Endodermal cell (in vitro differentiated cells): ENCODE data around the gene BORCS6. TPM values are rescaled to one million over a fixed set of nuclear protein-coding genes. Genes with fewer than 3 reads are reported as not detected.
A peak's percentile ranks its signal among the peaks of the same experiment; 100 is the strongest.

Experiments
- DNase-seq: peaks from one replicate; pipeline ENCODE4 v3.0.0-alpha.2; 2017
- H3K27ac ChIP-seq: 2 replicates; pipeline ENCODE4 v1.5.1; 2013; ENCODE audit warnings: mild to moderate bottlenecking, low read depth, low read length, moderate library complexity
- H3K27me3 ChIP-seq: 2 replicates; pipeline ENCODE4 v1.6.1; 2013; ENCODE audit warnings: mild to moderate bottlenecking, low read length, moderate library complexity; ENCODE audit not compliant: insufficient read depth, control insufficient read depth, poor library complexity, severe bottlenecking
- H3K36me3 ChIP-seq: 2 replicates; pipeline ENCODE4 v1.7.0; 2013; ENCODE audit warnings: mild to moderate bottlenecking, low read length, moderate library complexity; ENCODE audit not compliant: control insufficient read depth, insufficient read depth
- H3K4me1 ChIP-seq: one replicate; pipeline ENCODE4 v1.7.0; 2013; ENCODE audit warnings: low read length; ENCODE audit not compliant: control insufficient read depth, insufficient read depth
- H3K4me3 ChIP-seq: 2 replicates; pipeline ENCODE4 v1.5.1; 2013; ENCODE audit warnings: mild to moderate bottlenecking, low read length, moderate library complexity
- H3K9ac ChIP-seq: 2 replicates; pipeline ENCODE4 v1.6.1; 2013; ENCODE audit warnings: mild to moderate bottlenecking, low read length, moderate library complexity; ENCODE audit not compliant: poor library complexity, severe bottlenecking; ENCODE audit errors: extremely low read depth
- H3K9me3 ChIP-seq: 2 replicates; pipeline ENCODE4 v1.6.1; 2013; ENCODE audit warnings: mild to moderate bottlenecking, low read length, moderate library complexity; ENCODE audit not compliant: control insufficient read depth
- H3K27ac Mint-ChIP-seq: 2 replicates; pipeline ENCODE4 v1.8.0; 2020; ENCODE audit warnings: mixed read lengths
- H3K27me3 Mint-ChIP-seq: 2 replicates; pipeline ENCODE4 v1.8.0; 2021; ENCODE audit warnings: mild to moderate bottlenecking, mixed read lengths; ENCODE audit not compliant: insufficient read depth
- H3K36me3 Mint-ChIP-seq: 2 replicates; pipeline ENCODE4 v1.8.0; 2020; ENCODE audit warnings: low read depth, mixed read lengths
- H3K4me1 Mint-ChIP-seq: 2 replicates; pipeline ENCODE4 v1.8.0; 2020; ENCODE audit warnings: mixed read lengths
- H3K4me3 Mint-ChIP-seq: 2 replicates; pipeline ENCODE4 v1.8.0; 2020; ENCODE audit warnings: mild to moderate bottlenecking, moderate library complexity, mixed read lengths
- H3K9me3 Mint-ChIP-seq: 2 replicates; pipeline ENCODE4 v1.8.0; 2020; ENCODE audit warnings: mild to moderate bottlenecking, mixed read lengths
- WGBS, 2 experiments: methylation state at CpG; one replicate each; pipeline versions ENCODE4 v1.1.5 to v1.1.7; 2013; ENCODE audit warnings: missing lambda C conversion rate in 2 of 2, mixed read lengths in 1 of 2; ENCODE audit not compliant: insufficient coverage in 1 of 2, insufficient read length in 1 of 2; 5-methylcytosine and 5-hydroxymethylcytosine counted together
- total RNA-seq, 2 donors: library from RNA; stranded (reverse); fragmentation: NEBNext Ultra II Directional in 1 of 2; extraction: Animal tissue kit (Norgen Biotek cat#: 25700) in 1 of 2; gene quantifications; 2 replicates in 1 of 2; 3 replicates in 1 of 2; pipeline ENCODE4 v1.2.1, GENCODE V29; 2021
- TF ChIP-seq, protein P1 (sequence below): fragments of 200-600 bp; sonication (generic); conservative IDR thresholded peaks from 2 replicates; pipeline ENCODE4 v1.5.0; 2021; ENCODE audit warnings: antibody characterized with exemption, mild to moderate bottlenecking

The BORCS6 gene
- total RNA-seq, 2 donors from 2014 or later, result 4.1 to 5.5 TPM

DNA sequence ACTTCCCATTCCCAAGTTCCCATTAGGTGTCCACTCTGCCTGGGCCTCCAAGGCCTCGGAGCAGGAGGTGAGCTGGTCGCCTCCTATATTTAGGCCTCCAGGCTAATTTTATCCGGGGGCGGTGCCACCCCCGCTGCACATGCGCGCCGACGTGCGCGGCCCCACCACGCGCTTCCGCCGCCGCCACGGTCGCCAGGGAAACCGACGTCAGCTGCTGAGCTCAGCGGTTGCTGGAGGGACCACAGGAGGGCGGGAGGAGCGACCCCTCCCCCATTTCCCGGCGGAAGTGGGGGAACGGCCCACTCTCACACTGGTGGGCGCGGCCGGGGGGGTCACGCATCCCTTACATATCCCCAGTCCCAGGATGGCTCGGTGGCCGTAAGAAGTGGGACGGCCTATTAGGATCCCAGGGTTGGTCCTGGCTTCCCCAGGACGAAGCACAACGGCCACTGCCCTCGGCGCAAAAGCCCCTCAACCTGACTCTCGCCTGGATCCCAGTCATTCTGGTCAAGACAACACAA, 38.8 kb downstream of the BORCS6 start:
- Mint-ChIP-seq H3K27ac (peak overlapping the region; percentile 92), H3K4me3 (no peak overlapping the region)
- no peaks in the 10 kb centered on the region for H3K27me3 ChIP-seq

DNA sequence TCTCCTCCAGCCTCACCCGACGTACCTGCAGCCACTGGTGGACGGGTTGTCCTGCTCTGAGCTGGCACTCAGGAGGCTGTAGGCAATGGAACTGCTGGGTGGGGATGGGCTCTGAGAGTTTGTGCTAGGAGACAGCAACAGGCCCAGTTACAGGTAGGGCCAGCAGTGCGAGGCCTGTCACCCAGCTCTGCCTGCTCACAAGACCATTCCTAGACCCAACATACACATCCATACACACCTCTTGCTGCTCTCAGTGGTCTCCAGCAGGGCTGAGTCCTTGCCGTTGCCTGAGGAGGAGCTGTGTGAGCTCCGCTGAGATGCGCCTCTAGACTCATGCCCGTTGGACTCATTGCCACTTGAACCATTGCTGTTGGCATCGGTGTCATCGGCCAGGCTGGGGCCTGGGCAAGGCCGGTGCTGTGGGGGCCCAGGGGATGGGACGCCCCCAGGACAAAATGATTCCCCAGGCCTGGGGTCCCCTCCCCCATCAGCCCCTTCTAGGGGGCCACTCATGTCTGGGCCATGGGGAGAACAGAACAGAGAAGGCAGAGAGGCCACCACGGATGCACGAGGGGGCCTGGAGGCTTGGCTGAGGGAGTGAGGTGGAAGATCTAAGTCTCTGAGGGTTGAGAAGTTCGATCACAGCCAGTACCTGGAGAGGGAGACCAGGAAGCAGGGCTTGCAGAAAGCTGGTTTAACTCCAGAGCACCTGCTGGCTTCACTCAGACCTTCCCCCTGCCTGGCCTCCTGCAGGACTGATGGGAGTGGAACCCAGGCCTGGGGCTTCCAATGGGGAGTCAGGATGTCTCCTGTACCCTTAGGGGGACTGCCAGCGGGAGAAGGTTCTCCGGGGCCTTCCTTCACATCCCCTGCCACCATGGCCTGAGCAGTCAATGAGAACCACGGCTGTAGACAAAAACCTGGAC, 39.5 kb downstream of the BORCS6 start:
- Histone ChIP-seq H3K9me3 (no peaks in the 10 kb centered on the region), H3K27ac (peak overlapping the region; percentile 58), H3K4me3 (peak overlapping the region; percentile 93), H3K36me3 (peaks cover 48% of the 10 kb centered on the region), H3K4me1 (peaks cover under 1% of the 10 kb centered on the region), H3K9ac (peak overlapping the region; percentile 80), H3K27me3 (no peaks in the 10 kb centered on the region)
- Mint-ChIP-seq H3K27ac (no peak overlapping the region), H3K36me3 (peaks cover 32% of the 10 kb centered on the region), H3K9me3 (no peaks in the 10 kb centered on the region), H3K4me1 (peaks cover 11% of the 10 kb centered on the region), H3K27me3 (no peaks in the 10 kb centered on the region), H3K4me3 (no peak overlapping the region)
- TF ChIP-seq, protein P1, sequence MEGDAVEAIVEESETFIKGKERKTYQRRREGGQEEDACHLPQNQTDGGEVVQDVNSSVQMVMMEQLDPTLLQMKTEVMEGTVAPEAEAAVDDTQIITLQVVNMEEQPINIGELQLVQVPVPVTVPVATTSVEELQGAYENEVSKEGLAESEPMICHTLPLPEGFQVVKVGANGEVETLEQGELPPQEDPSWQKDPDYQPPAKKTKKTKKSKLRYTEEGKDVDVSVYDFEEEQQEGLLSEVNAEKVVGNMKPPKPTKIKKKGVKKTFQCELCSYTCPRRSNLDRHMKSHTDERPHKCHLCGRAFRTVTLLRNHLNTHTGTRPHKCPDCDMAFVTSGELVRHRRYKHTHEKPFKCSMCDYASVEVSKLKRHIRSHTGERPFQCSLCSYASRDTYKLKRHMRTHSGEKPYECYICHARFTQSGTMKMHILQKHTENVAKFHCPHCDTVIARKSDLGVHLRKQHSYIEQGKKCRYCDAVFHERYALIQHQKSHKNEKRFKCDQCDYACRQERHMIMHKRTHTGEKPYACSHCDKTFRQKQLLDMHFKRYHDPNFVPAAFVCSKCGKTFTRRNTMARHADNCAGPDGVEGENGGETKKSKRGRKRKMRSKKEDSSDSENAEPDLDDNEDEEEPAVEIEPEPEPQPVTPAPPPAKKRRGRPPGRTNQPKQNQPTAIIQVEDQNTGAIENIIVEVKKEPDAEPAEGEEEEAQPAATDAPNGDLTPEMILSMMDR, result no peak
- 89 to 91% methylated on average over 12 to 18 of the region's 18 CpGs for WGBS, 2 experiments
- no peak for DNase-seq

More for the DNA sequence above, 38.8 kb downstream of the BORCS6 start:
- peaks cover 27% of the 10 kb centered on the region for H3K36me3 Mint-ChIP-seq
- H3K4me1 Mint-ChIP-seq, result peaks cover 11% of the 10 kb centered on the region
- Histone ChIP-seq H3K4me3 (peak overlapping the region; percentile 93), H3K36me3 (peaks cover 41% of the 10 kb centered on the region), H3K9me3 (no peaks in the 10 kb centered on the region), H3K4me1 (peaks cover 6% of the 10 kb centered on the region), H3K27ac (peak overlapping the region; percentile 76), H3K9ac (peak overlapping the region; percentile 80)
- TF ChIP-seq, protein P1, result no peak
- 2 to 4% methylated on average over 18 to 38 of the region's 38 CpGs for WGBS, 2 experiments
- H3K27me3 Mint-ChIP-seq, result no peaks in the 10 kb centered on the region
- DNase-seq, result peak; percentile 90
- H3K9me3 Mint-ChIP-seq, result no peaks in the 10 kb centered on the region

DNA sequence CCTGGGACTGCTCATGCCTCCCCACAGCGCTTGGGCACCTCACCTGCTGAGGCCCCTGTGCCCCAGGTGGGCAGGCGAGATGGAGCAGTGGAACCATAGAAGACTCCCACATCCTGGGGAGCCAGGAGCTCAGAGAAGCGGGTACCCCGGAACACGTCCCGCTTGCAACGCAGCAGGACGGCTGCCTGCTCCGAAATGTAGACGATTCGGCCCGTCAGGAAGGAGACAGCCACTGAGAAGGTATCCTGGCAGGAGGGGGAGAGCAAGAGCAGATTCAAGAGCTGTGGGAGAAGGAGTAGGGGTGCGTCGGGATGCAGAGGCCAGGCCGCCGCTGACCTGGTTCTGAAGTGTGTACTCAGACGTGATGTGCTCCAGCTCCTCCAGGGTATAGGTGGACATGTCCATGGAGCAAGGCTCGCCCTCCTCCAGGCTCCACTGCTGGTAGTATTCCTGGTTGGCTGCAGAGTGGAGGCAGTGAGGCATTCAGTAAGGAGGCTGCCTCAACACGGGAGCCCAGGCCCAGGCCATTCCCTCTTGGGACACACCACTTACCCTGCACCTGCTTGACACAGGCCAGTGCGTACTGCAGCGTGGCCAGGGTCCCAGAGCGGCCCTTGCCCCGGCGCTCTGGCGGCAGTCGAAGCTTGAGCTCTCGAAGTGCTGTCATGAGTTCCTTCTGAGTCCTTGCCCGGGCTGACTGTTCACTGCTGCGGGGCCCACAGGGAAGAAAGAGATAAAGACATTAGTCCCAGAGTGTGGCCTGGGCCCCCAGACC, 40.4 kb downstream of the BORCS6 start:
- TF ChIP-seq, protein P1, result no peak
- Histone ChIP-seq H3K9ac (no peak overlapping the region), H3K27ac (no peak overlapping the region), H3K36me3 (peaks cover 53% of the 10 kb centered on the region), H3K4me1 (no peaks in the 10 kb centered on the region), H3K4me3 (no peak overlapping the region), H3K9me3 (no peaks in the 10 kb centered on the region), H3K27me3 (no peaks in the 10 kb centered on the region)
- H3K27ac Mint-ChIP-seq, result no peak overlapping the region
- H3K36me3 Mint-ChIP-seq, result peaks cover 38% of the 10 kb centered on the region
- no peaks in the 10 kb centered on the region for H3K9me3 Mint-ChIP-seq
- no peaks in the 10 kb centered on the region for H3K27me3 Mint-ChIP-seq
- H3K4me1 Mint-ChIP-seq, result peaks cover 11% of the 10 kb centered on the region
- H3K4me3 Mint-ChIP-seq, result no peak overlapping the region
- 93 to 97% methylated on average over 22 to 29 of the region's 29 CpGs for WGBS, 2 experiments
- DNase-seq, result no peak
